Tibial nerve (tissue), 4 donors: ENCODE data around the gene XIRP1.

Experiments
- EP300 ChIP-seq, 2 donors: sonication (generic); formaldehyde crosslinking; IDR thresholded peaks; one replicate each; pipeline ENCODE4 v1.6.1; 2017; ENCODE audit warnings: antibody characterized with exemption in 2 of 2, mild to moderate bottlenecking in 1 of 2
- POLR2A ChIP-seq, 2 donors: fragments of 450-650 bp; IDR thresholded peaks; one replicate each; pipeline ENCODE4 v1.6.1; 2017; ENCODE audit warnings: antibody characterized with exemption in 2 of 2, mild to moderate bottlenecking in 2 of 2, moderate library complexity in 2 of 2
- TF ChIP-seq, protein P1 (sequence below), 5 experiments: fragments of 200-600 bp in 3 of 5; fragments of 450-650 bp in 2 of 5; sonication (generic) in 3 of 5; IDR thresholded peaks; one replicate each; pipeline ENCODE4 v1.5.1; 2016 to 2019; ENCODE audit warnings: antibody characterized with exemption in 5 of 5, mild to moderate bottlenecking in 3 of 5, moderate library complexity in 2 of 5

DNA sequence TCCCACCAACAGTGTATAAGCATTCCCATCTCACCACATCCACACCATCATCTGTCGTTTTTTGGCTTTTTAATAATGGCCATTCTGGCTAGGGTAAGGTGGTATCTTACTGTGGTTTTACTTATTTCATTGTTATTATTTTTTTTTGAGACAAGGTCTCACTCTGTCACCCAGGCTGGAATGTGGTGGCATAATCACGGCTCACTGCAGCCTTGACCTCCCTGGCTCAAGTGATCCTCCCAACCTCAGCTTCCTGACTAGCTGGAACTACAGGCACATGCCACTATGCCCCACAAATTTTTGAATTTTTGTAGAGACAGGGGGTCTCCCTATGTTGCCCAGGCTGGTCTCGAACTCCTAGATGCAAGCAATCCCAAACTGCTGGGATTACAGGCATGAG lies 28.0 kb downstream of the XIRP1 start:
- TF ChIP-seq POLR2A (IDR thresholded peaks at IDR 0.05) = no peak
- TF ChIP-seq, protein P1, sequence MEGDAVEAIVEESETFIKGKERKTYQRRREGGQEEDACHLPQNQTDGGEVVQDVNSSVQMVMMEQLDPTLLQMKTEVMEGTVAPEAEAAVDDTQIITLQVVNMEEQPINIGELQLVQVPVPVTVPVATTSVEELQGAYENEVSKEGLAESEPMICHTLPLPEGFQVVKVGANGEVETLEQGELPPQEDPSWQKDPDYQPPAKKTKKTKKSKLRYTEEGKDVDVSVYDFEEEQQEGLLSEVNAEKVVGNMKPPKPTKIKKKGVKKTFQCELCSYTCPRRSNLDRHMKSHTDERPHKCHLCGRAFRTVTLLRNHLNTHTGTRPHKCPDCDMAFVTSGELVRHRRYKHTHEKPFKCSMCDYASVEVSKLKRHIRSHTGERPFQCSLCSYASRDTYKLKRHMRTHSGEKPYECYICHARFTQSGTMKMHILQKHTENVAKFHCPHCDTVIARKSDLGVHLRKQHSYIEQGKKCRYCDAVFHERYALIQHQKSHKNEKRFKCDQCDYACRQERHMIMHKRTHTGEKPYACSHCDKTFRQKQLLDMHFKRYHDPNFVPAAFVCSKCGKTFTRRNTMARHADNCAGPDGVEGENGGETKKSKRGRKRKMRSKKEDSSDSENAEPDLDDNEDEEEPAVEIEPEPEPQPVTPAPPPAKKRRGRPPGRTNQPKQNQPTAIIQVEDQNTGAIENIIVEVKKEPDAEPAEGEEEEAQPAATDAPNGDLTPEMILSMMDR (IDR thresholded peaks at IDR 0.05) = no peak
- no peak for TF ChIP-seq EP300 (IDR thresholded peaks at IDR 0.05)
